HEK293 (cell line): Measurements from ENCODE around the gene AOAH.

Experiments used
- CTCF ChIP-seq: fragments of 450-650 bp; formaldehyde crosslinking; IDR thresholded peaks from 2 replicates; pipeline ENCODE4 v1.5.1; 2016; ENCODE audit warnings: missing biosample characterization, missing genetic modification characterization
- IKZF3 ChIP-seq: fragments of 450-650 bp; IDR thresholded peaks from 2 replicates; pipeline ENCODE4 v1.5.0; 2018; ENCODE audit warnings: missing biosample characterization, mild to moderate bottlenecking, missing genetic modification characterization, moderate library complexity
- KLF16 ChIP-seq: fragments of 450-650 bp; formaldehyde crosslinking; IDR thresholded peaks from 2 replicates; pipeline ENCODE4 v1.5.1; 2017; ENCODE audit warnings: missing biosample characterization, missing genetic modification characterization
- SETDB1 ChIP-seq: IDR thresholded peaks from one replicate; pipeline ENCODE4 v1.6.1; 2017; ENCODE audit warnings: mild to moderate bottlenecking, low read length, moderate library complexity, mixed read lengths; ENCODE audit not compliant: insufficient read length
- TRIM28 ChIP-seq: IDR thresholded peaks from 2 replicates; pipeline ENCODE4 v1.6.1; 2011; ENCODE audit warnings: low read length, control low read depth, borderline replicate concordance
- ZNF449 ChIP-seq: fragments of 450-650 bp; formaldehyde crosslinking; IDR thresholded peaks from 2 replicates; pipeline ENCODE4 v1.5.1; 2017; ENCODE audit warnings: missing biosample characterization, mild to moderate bottlenecking, missing genetic modification characterization, moderate library complexity

- TF ChIP-seq CTCF (tag by site-specific recombination) = no peak
- no peak for TF ChIP-seq SETDB1
- no peak for TF ChIP-seq TRIM28
- TF ChIP-seq KLF16 (tag by site-specific recombination) = no peak
- TF ChIP-seq ZNF449 = no peak
- no peak for TF ChIP-seq IKZF3
Observed at GRCh38 chr7:36469236-36469635, 255.1 kb downstream of the AOAH start.
